Measurements from ENCODE around the gene WARS2.

The WARS2 gene

DNA sequence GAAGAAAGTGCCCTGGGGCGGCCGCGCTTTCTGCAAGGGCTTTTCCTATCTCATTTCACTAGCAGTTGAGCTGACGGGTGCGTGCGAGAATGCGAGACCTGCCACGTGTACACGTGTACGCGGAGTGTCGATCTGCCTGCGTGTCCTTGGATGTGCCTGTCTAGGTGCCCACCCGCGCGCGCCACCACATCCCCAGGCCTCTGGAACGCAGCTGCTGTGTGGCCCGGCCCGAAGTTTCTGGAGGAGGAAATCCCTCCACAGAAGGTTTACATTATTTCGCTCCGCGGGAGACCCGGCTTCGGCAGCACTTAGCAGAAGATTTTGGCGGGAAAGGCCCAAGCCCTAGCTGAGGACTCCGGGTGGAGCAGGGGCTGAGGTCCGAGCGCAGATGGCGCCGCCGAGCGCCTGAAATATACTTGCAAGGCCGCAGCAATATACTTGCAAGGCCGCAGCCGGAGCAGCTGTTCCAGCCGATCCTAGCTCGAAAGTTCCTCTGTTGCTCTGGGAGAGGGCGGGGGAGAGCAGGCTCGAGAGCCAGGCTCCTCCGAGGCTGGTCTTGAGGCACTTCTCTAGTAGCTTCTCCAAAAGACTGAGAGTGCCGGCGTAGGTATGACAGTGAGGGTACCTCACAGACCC, 156.2 kb downstream of the WARS2 start:
- no peak for DNase-seq (ENCODE audit: low read depth in 3 of 3)

DNA sequence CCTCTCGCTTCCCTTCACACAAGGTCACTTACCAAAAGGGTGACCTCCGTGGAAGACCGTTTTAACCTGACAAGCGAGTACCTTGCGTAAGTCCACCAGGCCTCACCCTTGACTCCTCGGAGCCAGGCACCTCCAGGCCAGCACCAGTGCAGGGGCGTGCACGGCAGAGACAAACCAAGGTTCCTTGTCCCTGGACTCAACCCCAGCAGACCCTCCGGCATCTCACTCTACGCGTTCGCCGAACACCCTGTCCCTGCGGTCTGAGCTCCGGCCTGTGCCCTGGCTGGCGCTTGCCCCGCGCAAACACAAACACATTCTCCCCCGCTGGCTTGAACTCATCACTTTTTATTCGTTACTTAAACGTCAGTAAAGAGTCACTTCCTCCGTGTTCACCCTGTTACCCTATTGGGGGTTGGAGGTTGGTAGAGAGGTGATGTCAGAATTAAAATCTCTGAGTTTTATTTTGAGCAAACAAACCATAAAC, 156.9 kb downstream of the WARS2 start:
- DNase-seq (ENCODE audit: low read depth in 3 of 3) = no peak

DNA sequence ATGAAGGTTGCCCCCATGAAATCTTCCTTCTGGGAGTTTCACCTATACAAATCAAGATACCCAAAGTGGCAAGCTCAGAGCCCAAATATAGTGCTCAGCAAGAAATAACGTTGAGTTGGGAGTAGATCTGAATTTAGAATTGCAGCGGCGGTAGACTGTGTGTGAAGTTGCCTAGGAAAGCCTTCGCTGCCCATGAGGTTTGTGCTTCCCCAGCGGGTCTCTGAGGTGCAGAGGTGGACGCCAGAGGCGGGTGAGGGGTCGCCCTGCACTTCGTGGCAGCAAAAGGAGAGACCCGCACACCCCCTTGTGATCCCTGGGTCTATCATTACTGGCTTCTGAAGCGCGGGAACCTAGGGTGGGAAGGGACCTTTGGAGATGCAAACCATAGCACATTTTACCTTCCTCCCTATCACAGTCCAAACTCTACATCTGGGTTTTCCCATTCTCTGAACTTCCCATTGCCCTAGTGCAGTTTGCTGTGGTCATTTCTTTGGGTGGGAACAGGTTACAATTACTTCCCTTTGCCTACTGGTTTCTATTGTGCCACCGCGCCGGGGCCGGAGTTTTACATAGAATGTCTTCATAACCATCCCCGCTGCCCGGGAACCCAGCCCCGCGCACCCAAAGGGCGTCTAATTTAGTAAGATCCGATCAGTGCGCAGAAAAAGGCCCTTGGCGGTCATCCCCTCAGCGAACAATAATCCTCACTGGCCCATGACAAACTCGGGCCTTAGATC, 157.5 kb downstream of the WARS2 start:
- DNase-seq (ENCODE audit: low read depth in 3 of 3) = no peak

DNA sequence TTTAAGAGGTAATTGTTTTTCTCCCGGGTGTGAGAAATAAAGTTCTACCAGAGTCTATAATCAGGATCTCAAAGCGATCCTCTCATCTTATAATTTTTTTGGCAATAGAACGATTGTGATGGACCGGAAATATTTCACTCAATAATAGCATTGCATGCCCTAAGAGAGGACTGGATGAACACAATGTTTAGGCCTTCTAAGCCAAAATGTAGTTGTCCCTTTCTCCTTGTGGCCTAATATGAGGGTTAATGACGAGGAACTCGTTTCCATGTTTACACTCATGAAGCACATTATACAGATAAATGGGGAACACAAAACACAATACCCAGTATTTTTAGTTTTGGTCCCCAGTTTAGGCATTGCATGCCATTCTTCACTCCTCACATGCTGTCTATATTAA, 158.2 kb downstream of the WARS2 start:
- DNase-seq (ENCODE audit: low read depth in 3 of 3) = no peak

DNA sequence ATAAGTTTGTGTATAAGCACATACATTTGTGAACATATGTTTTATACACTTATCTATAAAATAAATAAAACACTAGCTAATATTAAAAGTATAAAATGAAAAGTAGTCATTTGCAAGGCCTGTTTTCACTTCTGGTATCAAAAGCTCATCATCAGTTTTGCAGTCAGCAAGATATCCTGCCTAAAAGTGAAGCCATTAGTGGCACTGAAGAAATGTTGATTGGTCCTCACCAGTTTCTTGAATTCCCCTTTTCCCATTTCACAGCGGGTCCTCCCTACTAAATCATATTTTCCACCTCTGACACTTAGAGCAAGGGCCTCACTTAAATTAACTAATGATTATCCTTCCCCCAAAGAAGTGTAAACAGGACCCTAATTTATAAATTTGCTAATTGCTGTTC, 159.0 kb downstream of the WARS2 start:
- DNase-seq (ENCODE audit: low read depth in 3 of 3) = no peak
